Measurements from ENCODE around the gene TMED9.

Gene TMED9

DNA sequence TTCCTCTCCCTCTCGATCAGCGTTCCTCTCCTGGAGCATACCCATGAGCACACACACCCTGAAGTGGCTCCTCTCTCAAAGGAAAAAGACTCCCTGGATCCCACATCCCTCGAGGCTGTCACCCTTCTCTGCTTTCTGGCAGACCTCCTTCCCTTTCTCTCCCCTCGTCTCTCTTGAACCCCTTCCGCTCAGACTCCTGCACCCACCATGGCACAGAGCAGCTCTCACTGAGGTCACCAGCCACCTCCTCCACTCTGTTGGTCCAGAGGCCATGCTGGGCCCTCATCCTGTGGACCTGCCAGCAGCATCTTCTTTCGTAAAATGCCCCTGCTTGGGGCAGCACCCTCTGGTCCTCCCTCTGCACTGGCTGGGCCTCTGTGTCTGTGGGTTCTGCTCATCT, 13.7 kb downstream of the TMED9 start:
- TF ChIP-seq SNAI2 (CRISPR knock-in tag; IDR thresholded peaks at IDR 0.05): no peak
- no peak for TF ChIP-seq ARNTL (CRISPR knock-in tag; IDR thresholded peaks at IDR 0.05; ENCODE audit: borderline replicate concordance, low read depth)
- TF ChIP-seq ZNF70 (CRISPR knock-in tag; IDR thresholded peaks at IDR 0.05): no peak
- no peak for TF ChIP-seq CSDC2 (CRISPR knock-in tag; IDR thresholded peaks at IDR 0.05)
- no peak for TF ChIP-seq ISL1 (CRISPR knock-in tag; IDR thresholded peaks at IDR 0.05)
- no peak for TF ChIP-seq ZC3H10 (CRISPR knock-in tag; IDR thresholded peaks at IDR 0.05)
- TF ChIP-seq BACH2 (CRISPR knock-in tag; IDR thresholded peaks at IDR 0.05; ENCODE audit: borderline replicate concordance): no peak
- TF ChIP-seq TCF4 (CRISPR knock-in tag; IDR thresholded peaks at IDR 0.05; ENCODE audit: borderline replicate concordance): no peak
- TF ChIP-seq, protein P1, sequence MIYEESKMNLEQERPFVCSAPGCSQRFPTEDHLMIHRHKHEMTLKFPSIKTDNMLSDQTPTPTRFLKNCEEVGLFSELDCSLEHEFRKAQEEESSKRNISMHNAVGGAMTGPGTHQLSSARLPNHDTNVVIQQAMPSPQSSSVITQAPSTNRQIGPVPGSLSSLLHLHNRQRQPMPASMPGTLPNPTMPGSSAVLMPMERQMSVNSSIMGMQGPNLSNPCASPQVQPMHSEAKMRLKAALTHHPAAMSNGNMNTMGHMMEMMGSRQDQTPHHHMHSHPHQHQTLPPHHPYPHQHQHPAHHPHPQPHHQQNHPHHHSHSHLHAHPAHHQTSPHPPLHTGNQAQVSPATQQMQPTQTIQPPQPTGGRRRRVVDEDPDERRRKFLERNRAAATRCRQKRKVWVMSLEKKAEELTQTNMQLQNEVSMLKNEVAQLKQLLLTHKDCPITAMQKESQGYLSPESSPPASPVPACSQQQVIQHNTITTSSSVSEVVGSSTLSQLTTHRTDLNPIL (CRISPR knock-in tag; IDR thresholded peaks at IDR 0.05; ENCODE audit: low read depth): no peak
- no peak for TF ChIP-seq TOX (CRISPR knock-in tag; IDR thresholded peaks at IDR 0.05; ENCODE audit: borderline replicate concordance)
- no peak for TF ChIP-seq OSR1 (CRISPR knock-in tag; IDR thresholded peaks at IDR 0.05)
- no peak for TF ChIP-seq TSHZ2 (CRISPR knock-in tag; IDR thresholded peaks at IDR 0.05)
- TF ChIP-seq ESRRG (CRISPR knock-in tag; IDR thresholded peaks at IDR 0.05): no peak
- no peak for TF ChIP-seq PATZ1 (CRISPR knock-in tag; IDR thresholded peaks at IDR 0.05; ENCODE audit: borderline replicate concordance)
- TF ChIP-seq ZNF565 (CRISPR knock-in tag; conservative IDR thresholded peaks at IDR 0.05; ENCODE audit: low read depth): no peak
- TF ChIP-seq ZFP30 (CRISPR knock-in tag; IDR thresholded peaks at IDR 0.05): no peak
- no peak for TF ChIP-seq POU6F1 (CRISPR knock-in tag; IDR thresholded peaks at IDR 0.05; ENCODE audit: borderline replicate concordance, low read depth)
- no peak for TF ChIP-seq RARB (CRISPR knock-in tag; IDR thresholded peaks at IDR 0.05)
- no peak for ATAC-seq

DNA sequence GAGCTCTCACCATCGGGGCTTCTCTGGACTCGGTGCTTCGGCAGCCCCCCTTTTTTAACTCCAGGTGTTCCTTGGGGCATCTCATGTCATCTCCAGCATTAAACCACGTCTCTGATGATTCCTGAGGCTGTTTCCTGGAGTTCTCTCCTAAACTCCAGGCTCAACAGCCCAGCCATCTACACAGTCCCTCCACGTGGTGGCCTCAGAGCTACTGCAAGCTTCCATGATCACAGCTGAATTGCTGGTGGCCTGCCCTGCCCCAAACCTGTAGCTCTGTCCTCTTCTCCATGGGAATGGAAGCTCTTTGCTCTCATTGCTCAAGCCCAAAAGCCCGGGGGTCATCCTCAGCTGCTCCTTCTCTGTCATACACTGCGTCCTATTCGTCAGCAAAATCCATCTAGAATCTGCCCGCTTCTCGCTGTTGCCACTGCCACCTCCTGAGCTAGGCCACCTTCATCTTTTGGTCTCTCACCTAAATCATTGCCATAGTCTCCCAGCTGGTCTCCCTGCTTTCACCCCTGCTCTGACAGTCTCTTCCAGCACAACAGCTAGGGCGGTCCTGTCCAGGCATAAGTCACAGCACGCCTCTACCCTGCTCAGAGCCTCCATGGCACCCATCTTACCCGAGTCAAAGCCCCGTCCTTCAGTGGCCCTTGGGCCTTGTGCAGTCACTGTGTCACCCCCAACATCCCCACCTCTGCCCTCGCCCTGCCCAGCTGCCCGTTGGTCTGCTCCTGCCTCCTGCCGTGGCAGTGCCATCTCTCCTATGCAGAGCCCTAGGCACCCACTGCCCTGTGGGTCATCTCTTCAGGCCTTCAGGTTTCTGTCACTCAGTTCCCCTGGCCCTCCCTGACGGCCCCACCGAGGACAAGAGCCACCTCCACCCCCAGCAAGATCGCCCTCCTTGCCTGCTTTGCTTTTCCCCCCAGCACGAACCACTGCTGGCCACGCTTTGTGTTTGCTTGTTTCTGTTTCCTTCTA, 14.4 kb downstream of the TMED9 start:
- TF ChIP-seq POU6F1 (CRISPR knock-in tag; IDR thresholded peaks at IDR 0.05; ENCODE audit: borderline replicate concordance, low read depth) (no peak), ZFP3 (CRISPR knock-in tag; IDR thresholded peaks at IDR 0.05) (no peak), PPARA (CRISPR knock-in tag; IDR thresholded peaks at IDR 0.05; ENCODE audit: borderline replicate concordance) (no peak), TCF4 (CRISPR knock-in tag; IDR thresholded peaks at IDR 0.05; ENCODE audit: borderline replicate concordance) (no peak), ZFP30 (CRISPR knock-in tag; IDR thresholded peaks at IDR 0.05) (no peak), ISL1 (CRISPR knock-in tag; IDR thresholded peaks at IDR 0.05) (no peak)
- TF ChIP-seq, protein P1 (CRISPR knock-in tag; IDR thresholded peaks at IDR 0.05; ENCODE audit: low read depth): no peak
- no peak for ATAC-seq

All from SK-N-SH treated with all-trans-retinoic acid at 6 μM for 48 hours (cell line).